Lower leg skin (tissue), 3 donors: ENCODE results near the gene TC2N.

Experiments
- CTCF ChIP-seq, 3 donors: fragments of 450-650 bp; IDR thresholded peaks; one replicate each; pipeline ENCODE4 v1.5.1; 2016; ENCODE audit warnings: antibody characterized with exemption in 3 of 3, mild to moderate bottlenecking in 3 of 3, moderate library complexity in 2 of 3
- POLR2A ChIP-seq, 2 donors: fragments of 450-650 bp; IDR thresholded peaks; one replicate each; pipeline ENCODE4 v1.6.1; 2016 to 2017; ENCODE audit warnings: antibody characterized with exemption in 2 of 2, mild to moderate bottlenecking in 1 of 2, moderate library complexity in 1 of 2

GRCh38 chr14:91793704-91794103 is 73.6 kb downstream of the TC2N start:
- TF ChIP-seq POLR2A (IDR thresholded peaks at IDR 0.05) (no peak), CTCF (IDR thresholded peaks at IDR 0.05) (no peak)
